ENCODE measurements around the gene TACC2.

- TF ChIP-seq, protein P1, sequence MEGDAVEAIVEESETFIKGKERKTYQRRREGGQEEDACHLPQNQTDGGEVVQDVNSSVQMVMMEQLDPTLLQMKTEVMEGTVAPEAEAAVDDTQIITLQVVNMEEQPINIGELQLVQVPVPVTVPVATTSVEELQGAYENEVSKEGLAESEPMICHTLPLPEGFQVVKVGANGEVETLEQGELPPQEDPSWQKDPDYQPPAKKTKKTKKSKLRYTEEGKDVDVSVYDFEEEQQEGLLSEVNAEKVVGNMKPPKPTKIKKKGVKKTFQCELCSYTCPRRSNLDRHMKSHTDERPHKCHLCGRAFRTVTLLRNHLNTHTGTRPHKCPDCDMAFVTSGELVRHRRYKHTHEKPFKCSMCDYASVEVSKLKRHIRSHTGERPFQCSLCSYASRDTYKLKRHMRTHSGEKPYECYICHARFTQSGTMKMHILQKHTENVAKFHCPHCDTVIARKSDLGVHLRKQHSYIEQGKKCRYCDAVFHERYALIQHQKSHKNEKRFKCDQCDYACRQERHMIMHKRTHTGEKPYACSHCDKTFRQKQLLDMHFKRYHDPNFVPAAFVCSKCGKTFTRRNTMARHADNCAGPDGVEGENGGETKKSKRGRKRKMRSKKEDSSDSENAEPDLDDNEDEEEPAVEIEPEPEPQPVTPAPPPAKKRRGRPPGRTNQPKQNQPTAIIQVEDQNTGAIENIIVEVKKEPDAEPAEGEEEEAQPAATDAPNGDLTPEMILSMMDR (IDR thresholded peaks at IDR 0.05): no peak
- no peak for TF ChIP-seq EP300 (IDR thresholded peaks at IDR 0.05)
- TF ChIP-seq POLR2A (IDR thresholded peaks at IDR 0.05): no peak
These were observed 69.0 kb downstream of the TACC2 start for GRCh38 chr10:122057841-122058413.

All from suprapubic skin (tissue), 3 donors.